Measurements from ENCODE around the gene OR52I2.

OR52I2 gene

GRCh38 chr11:4607781-4608666 is 26.5 kb downstream of the OR52I2 start, which contains the start of gene TRIM68:
Gene TRIM68, minus strand, starts transcription at chr11:4608231. Its CDS starts 2,727 bp downstream, at chr11:4605504.
- peak; percentile 98 for DNase-seq (ENCODE audit: low read depth, low spot score)

DNA sequence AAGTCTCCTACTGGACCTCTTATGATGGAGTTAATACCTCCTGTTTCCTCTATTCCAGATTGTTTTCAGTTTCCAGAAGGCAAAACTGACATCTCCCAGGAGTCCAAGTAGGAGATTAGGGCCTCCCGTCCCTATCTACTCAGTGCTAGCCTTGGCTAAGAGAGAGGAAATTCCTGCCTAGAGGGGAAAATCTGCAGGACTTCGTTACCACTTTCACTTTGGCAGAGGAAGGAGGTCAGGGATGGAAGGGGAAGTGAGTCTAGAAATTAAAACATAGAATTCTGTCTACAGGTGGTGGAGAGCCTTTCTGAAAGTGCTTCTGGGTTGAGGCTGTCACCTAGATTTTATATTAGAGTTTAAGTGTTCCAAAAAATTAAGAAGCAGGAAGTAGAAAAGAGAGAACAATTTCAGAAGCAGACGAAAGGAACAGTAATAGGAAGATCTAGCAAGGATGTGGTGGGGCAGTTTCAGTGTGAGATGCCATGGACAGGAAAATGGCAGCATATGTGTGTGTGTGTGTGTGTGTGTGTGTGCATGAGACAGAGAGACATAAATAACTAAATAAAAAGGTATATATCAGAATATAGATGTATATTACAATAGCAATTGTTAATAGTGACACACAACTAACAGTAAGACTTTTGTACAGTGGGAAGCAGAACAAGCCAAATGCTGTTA is 28.9 kb downstream of the OR52I2 start:
- no peak for DNase-seq (ENCODE audit: low read depth, low spot score)

- no peak for DNase-seq (ENCODE audit: low read depth, low spot score)
Measured at GRCh38 chr11:4611986-4612385, 30.4 kb downstream of the OR52I2 start.

DNA sequence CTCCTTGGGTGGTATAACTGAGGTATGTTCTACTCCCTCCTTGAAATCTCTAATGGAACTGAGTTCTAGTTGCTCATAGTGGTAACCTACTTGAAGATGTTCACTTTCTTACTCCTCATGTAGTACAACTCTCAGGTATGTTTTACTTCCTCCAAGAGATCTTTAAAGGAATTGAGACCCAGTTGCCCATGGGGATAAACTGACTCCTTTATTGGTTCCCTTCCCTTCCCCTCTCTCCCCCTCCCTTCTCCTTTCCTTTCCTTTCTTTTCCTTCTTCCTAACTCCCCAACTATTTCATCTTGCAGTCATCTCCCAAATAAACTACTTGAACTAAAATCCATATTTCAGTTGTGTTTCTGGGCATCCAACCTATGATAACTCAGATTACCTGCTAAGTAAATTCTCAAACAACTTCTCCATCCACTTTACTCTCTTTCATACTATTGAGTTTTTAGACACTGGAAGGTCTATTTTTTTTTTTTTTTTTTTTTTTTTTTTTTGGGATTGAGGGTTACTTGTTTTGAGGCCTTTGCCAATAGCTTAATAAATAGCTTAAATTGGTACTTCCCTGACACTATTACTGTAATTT is 34.4 kb downstream of the OR52I2 start:
- DNase-seq (ENCODE audit: low read depth, low spot score): no peak

DNA sequence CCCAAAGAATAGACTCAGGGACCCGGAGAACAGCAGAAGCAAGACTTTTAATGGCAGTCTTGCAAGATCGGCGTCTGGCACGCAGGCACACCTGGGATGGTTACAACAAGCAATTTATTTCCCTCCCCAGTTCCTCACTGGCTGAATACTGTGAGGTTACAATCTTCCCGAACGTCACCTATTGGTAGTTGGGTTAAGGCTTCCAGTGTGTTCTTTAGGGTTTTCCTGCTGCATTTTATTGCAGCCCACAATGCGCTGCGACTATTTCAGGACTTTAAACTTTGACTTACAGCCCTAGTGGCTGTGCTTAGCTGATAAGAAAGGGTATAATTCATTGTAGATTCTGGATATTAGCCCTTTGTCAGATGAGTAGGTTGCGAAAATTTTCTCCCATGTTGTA is 38.0 kb downstream of the OR52I2 start:
- no peak for DNase-seq (ENCODE audit: low read depth, low spot score)

GRCh38 chr11:4626207-4627099 is 44.9 kb downstream of the OR52I2 start:
- DNase-seq (ENCODE audit: low read depth, low spot score): peak; percentile 70

GRCh38 chr11:4636136-4636535 is 54.6 kb downstream of the OR52I2 start:
- no peak for DNase-seq (ENCODE audit: low read depth, low spot score)

GRCh38 chr11:4636962-4637661 is 55.6 kb downstream of the OR52I2 start, which contains the start of gene OR51D1:
Gene OR51D1, plus strand, starts transcription at chr11:4637477. Its CDS starts 2,314 bp downstream, at chr11:4639791.
- peak; percentile 82 for DNase-seq (ENCODE audit: low read depth, low spot score)

GRCh38 chr11:4637662-4638047 is 56.1 kb downstream of the OR52I2 start:
- no peak for DNase-seq (ENCODE audit: low read depth, low spot score)

DNA sequence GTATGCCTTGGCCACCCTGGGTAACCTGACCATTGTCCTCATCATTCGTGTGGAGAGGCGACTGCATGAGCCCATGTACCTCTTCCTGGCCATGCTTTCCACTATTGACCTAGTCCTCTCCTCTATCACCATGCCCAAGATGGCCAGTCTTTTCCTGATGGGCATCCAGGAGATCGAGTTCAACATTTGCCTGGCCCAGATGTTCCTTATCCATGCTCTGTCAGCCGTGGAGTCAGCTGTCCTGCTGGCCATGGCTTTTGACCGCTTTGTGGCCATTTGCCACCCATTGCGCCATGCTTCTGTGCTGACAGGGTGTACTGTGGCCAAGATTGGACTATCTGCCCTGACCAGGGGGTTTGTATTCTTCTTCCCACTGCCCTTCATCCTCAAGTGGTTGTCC is 58.4 kb downstream of the OR52I2 start:
- no peak for DNase-seq (ENCODE audit: low read depth, low spot score)

DNA sequence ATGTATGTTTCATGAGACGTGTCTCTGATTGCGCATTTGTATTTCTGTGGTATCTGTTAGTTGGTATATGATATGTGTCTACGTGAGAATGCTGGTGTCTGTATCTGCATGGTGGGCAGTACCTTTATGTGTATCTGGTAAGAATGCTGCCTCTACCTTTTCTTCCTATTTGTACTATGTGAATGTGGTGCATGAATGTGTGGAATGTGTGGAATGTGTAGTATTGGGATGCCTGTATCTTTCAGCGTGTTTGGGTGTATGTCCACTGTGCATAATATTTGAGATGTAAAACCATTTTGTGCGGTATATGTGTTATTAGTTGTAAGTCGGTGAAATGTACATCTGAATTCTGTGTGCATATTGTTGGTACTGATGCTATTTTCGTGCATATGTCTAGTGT is 60.0 kb downstream of the OR52I2 start:
- DNase-seq (ENCODE audit: low read depth, low spot score): no peak

DNA sequence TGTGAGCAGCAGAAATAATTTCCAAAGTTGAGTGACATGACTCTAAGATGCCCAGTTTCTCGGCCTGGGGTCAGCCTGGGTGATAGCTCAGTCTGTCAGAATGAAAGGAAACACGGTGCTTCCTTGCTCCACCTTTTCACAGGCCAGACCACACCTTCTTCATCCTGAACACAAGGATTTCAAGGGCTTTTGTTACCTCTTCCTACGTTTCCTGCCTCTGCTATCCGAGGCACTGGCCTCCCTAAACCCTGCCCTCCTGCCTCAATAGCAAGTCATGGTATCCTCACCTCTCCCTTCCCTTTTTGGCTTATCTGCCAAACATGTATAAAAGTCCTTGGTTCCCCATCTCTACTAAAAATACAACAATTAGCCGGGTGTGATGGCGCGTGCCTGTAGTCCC is 60.5 kb downstream of the OR52I2 start:
- DNase-seq (ENCODE audit: low read depth, low spot score): no peak

Measured in astrocyte of the hippocampus (primary cell).